CD8-positive, alpha-beta memory T cell (primary cell): Measurements from ENCODE around the gene NEK1. TPM values are rescaled to one million over a fixed set of nuclear protein-coding genes. Genes with fewer than 3 reads are reported as not detected.
A peak's percentile ranks its signal among the peaks of the same experiment; 100 is the strongest.

ENCODE experiments used
- CTCF ChIA-PET: fragments of 350-600 bp; sonication (Branson Sonifier 250); formaldehyde crosslinking; loops from one replicate; lab custom pipeline; 2021; ENCODE audit warnings: antibody characterized with exemption; lab: Charles Lee
- POLR2A ChIA-PET: fragments of 350-600 bp; sonication (Branson Sonifier 250); formaldehyde crosslinking; loops from one replicate; lab custom pipeline; 2021; ENCODE audit warnings: antibody characterized with exemption; lab: Charles Lee
- DNase-seq, 5 donors: peaks; one replicate each; pipeline versions ENCODE4 v3.0.0 to v3.0.0-alpha.2; 2020 to 2022; ENCODE audit warnings: mixed read lengths in 1 of 5
- H3K27ac ChIP-seq: one replicate; pipeline ENCODE4 v1.7.0; 2013; ENCODE audit warnings: low read depth, mild to moderate bottlenecking, low read length, moderate library complexity
- H3K27me3 ChIP-seq: 2 replicates; pipeline ENCODE4 v1.7.0; 2013; ENCODE audit warnings: low read length, mild to moderate bottlenecking; ENCODE audit not compliant: insufficient read depth, poor library complexity, severe bottlenecking
- H3K36me3 ChIP-seq: 2 replicates; pipeline ENCODE4 v1.7.0; 2013; ENCODE audit warnings: mild to moderate bottlenecking, low read length, moderate library complexity; ENCODE audit not compliant: insufficient read depth
- H3K4me1 ChIP-seq: 2 replicates; pipeline ENCODE4 v1.7.0; 2013; ENCODE audit warnings: mild to moderate bottlenecking, low read length, moderate library complexity; ENCODE audit not compliant: insufficient read depth
- H3K4me3 ChIP-seq: 2 replicates; pipeline ENCODE4 v1.7.0; 2013; ENCODE audit warnings: mild to moderate bottlenecking, low read length
- H3K9me3 ChIP-seq: 2 replicates; pipeline ENCODE4 v1.7.0; 2013; ENCODE audit warnings: mild to moderate bottlenecking, low read length
- H3K27ac Mint-ChIP-seq, 8 donors: one replicate each; pipeline ENCODE4 v1.8.0; 2020 to 2021; ENCODE audit warnings: mixed read lengths in 8 of 8, mild to moderate bottlenecking in 6 of 8, inconsistent platforms in 3 of 8, moderate library complexity in 3 of 8
- H3K27me3 Mint-ChIP-seq, 2 donors: one replicate each; pipeline ENCODE4 v1.8.0; 2020 to 2021; ENCODE audit warnings: mixed read lengths in 2 of 2, mild to moderate bottlenecking in 1 of 2, moderate library complexity in 1 of 2
- H3K36me3 Mint-ChIP-seq, 3 donors: one replicate each; pipeline ENCODE4 v1.8.0; 2020 to 2021; ENCODE audit warnings: mixed read lengths in 3 of 3, inconsistent platforms in 1 of 3, mild to moderate bottlenecking in 1 of 3
- H3K4me1 Mint-ChIP-seq, 3 donors: one replicate each; pipeline ENCODE4 v1.8.0; 2020 to 2021; ENCODE audit warnings: mixed read lengths in 3 of 3, inconsistent platforms in 1 of 3, mild to moderate bottlenecking in 1 of 3
- H3K4me3 Mint-ChIP-seq, 7 donors: one replicate each; pipeline ENCODE4 v1.8.0; 2020 to 2021; ENCODE audit warnings: mixed read lengths in 7 of 7, mild to moderate bottlenecking in 6 of 7, moderate library complexity in 4 of 7, inconsistent platforms in 2 of 7
- H3K9me3 Mint-ChIP-seq, 5 donors: one replicate each; pipeline ENCODE4 v1.8.0; 2020 to 2022; ENCODE audit warnings: mixed read lengths in 5 of 5, mild to moderate bottlenecking in 3 of 5, moderate library complexity in 2 of 5, inconsistent platforms in 1 of 5
- polyA plus RNA-seq: library from polyadenylated mRNA; unstranded; fragments of 300-500 nt; fragmentation: Illumina TruSeq; gene quantifications from one replicate; pipeline ENCODE4 v1.2.3, GENCODE V29; 2021
- total RNA-seq, 2 experiments: library from RNA; stranded (reverse); gene quantifications; one replicate each; pipeline ENCODE4 v1.2.3, GENCODE V29; 2021

Gene NEK1
- total and polyA plus RNA-seq, 3 experiments from 2014 or later = 10.5 to 11.7 (median 11.6) TPM

DNA sequence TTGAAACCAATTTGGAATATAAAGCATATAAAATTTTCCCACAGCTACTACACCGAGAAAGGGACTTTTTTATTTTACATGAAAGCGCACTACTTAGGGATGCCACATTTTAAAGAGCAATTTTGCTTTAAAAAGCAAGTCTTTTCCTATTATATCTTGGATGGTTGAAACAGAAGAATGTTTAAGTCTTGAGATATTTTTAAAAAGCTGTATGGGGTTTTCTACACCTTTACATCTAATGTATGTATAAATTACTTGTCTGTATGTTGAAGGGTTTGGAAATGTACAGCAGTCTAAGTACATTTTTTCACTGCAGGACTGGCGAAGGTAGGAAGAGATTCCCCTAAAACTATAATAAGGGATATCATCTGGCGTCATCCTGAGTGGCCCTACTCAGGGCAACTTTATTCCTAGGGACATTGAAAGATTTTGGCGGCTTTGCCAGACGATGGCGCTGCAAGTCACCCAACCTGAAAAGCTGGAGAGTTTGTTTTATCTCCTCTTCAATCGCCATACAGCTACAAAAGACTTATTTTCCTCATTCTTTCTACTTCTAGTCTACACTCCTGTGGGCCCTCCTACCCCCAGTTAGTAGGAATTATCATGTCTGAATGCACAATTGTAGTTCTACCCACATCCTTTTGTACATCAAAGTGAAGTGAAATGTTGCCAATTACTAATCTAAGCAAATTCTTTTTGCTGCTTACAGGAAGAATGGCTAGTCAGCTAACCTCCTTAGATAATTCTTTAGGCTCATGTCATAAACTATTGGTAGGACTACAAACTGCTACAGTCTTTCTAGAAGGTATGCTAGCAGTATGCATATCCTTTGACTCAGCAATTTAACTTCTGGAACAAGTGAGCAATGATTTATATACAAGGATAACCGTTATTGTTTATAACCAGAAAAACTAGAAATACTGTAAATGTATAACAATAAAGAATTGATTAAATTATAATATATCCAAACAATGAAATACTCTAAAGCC is 782 bp upstream of the NEK1 start:
- H3K27me3 Mint-ChIP-seq = peaks cover 0 to 2% of the 10 kb centered on the region in 2 donors
- peaks cover 0 to 13% (median 0%) of the 10 kb centered on the region in 3 donors for H3K36me3 Mint-ChIP-seq
- DNase-seq = peak; percentile 54 to 79 (median 64)
- no peaks in the 10 kb centered on the region for H3K36me3 ChIP-seq
- POLR2A ChIA-PET = interaction anchor here (0.6 to 1.5 kb wide), 4 partner anchors 12 to 1459 kb away, joined by 3 to 4 read pairs (median 4); no protein-coding TSS in a partner anchor
- peak overlapping the region; percentile 60 for H3K4me3 ChIP-seq
- H3K9me3 ChIP-seq = no peaks in the 10 kb centered on the region
- no peaks in the 10 kb centered on the region for H3K9me3 Mint-ChIP-seq
- H3K27me3 ChIP-seq = no peaks in the 10 kb centered on the region
- H3K4me1 Mint-ChIP-seq = peaks cover 26 to 61% (median 35%) of the 10 kb centered on the region in 3 donors
- H3K4me3 Mint-ChIP-seq = peak overlapping the region; percentile 94 to 99 (median 97)
- CTCF ChIA-PET = interaction anchor here (0.7 to 2.6 kb wide), 25 partner anchors 8 to 438 kb away, joined by 3 to 21 read pairs (median 4); no protein-coding TSS in a partner anchor
- peak overlapping the region; percentile 99 to 100 (median 100) for H3K27ac Mint-ChIP-seq
- peak overlapping the region; percentile 99 for H3K27ac ChIP-seq
- peaks cover 32% of the 10 kb centered on the region for H3K4me1 ChIP-seq

- no peaks in the 10 kb centered on the region for H3K36me3 ChIP-seq
- H3K9me3 Mint-ChIP-seq = no peaks in the 10 kb centered on the region
- DNase-seq = no peak
- peaks cover 0 to 26% (median 9%) of the 10 kb centered on the region in 3 donors for H3K36me3 Mint-ChIP-seq
- no peak overlapping the region for H3K4me3 ChIP-seq
- H3K9me3 ChIP-seq = no peaks in the 10 kb centered on the region
- peaks cover 37 to 62% (median 49%) of the 10 kb centered on the region in 3 donors for H3K4me1 Mint-ChIP-seq
- ChIA-PET POLR2A (no interaction called here), CTCF (interaction anchor here (1.5 to 2.5 kb wide), 2 partner anchors 10 to 58 kb away, joined by 3 to 7 read pairs; no protein-coding TSS in a partner anchor)
- H3K4me3 Mint-ChIP-seq = peak overlapping the region; percentile 94 to 99 (median 97)
- peaks cover 0 to 2% of the 10 kb centered on the region in 2 donors for H3K27me3 Mint-ChIP-seq
- H3K4me1 ChIP-seq = peaks cover 31% of the 10 kb centered on the region
- H3K27ac ChIP-seq = no peak overlapping the region
- no peaks in the 10 kb centered on the region for H3K27me3 ChIP-seq
- H3K27ac Mint-ChIP-seq = peak overlapping the region; percentile 43 to 100 (median 99)
Observed at GRCh38 chr4:169611157-169611556, 1.2 kb downstream of the NEK1 start.

DNA sequence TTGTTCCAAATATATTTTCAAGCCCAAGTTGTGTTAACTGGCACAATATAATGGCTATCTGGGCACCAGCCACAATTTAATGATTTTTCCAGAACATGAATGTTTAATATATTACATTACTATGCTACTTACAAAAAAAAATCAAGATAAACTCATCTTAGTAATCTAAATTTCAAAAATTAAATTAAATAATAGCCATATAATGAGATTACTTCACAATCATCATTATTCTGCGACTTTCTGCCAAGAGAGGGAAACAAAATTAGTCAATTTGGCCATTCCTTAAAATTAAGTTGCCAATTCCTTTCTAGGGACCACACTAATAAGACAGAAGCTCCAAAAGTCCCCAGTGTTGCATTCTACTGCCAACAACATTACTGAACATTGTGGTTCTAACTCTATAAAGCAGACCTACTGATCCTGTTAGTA is 7.5 kb downstream of the NEK1 start:
- Mint-ChIP-seq H3K27me3 (no peaks in the 10 kb centered on the region), H3K4me1 (peaks cover 14 to 48% (median 39%) of the 10 kb centered on the region in 3 donors), H3K36me3 (peaks cover 0 to 45% (median 21%) of the 10 kb centered on the region in 3 donors), H3K27ac (peak overlapping the region in 1 of 8 donors; percentile 10), H3K4me3 (no peak overlapping the region), H3K9me3 (no peaks in the 10 kb centered on the region)
- Histone ChIP-seq H3K27me3 (no peaks in the 10 kb centered on the region), H3K27ac (no peak overlapping the region), H3K4me3 (no peak overlapping the region), H3K36me3 (peaks cover 6% of the 10 kb centered on the region), H3K9me3 (no peaks in the 10 kb centered on the region), H3K4me1 (peaks cover 4% of the 10 kb centered on the region)
- DNase-seq = no peak
- ChIA-PET POLR2A (no interaction called here), CTCF (no interaction called here)

DNA sequence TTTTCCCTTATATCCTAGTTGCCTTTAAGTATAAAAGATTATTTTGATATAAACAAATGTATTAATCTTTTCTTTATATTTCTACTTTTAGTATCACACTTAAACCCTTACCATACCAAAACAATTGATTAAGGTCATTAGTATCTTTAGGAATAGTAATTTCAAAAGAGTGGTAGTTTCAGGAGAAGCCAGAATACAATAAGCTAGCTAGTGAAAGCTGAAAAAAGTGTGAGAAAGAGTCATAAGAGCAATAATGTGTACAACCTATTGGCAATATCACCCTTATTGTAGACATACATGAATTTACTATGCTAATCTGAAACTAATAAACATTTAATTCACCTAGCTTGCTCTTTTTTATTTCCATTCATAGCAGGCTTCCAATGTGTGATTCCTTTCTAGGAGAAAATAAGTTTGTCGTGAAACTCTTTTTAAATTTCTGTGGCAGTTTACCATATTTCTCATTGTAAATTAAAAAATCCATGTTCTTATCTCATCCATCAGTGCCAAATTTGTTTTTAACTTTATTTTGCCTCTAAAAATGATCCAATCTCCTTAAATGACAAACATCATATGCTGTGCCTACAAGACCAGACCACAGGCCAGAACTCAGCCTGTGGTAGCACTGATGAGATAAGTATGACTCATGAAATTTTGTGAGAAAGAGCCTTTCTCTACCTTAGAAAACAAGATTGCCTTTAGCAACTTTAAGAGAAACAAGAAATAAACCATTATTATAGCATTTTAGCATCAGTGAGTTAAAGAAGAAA is 8.1 kb downstream of the NEK1 start:
- H3K36me3 Mint-ChIP-seq = peaks cover 0 to 48% (median 22%) of the 10 kb centered on the region in 3 donors
- H3K27me3 Mint-ChIP-seq = no peaks in the 10 kb centered on the region
- no peak for DNase-seq
- Histone ChIP-seq H3K9me3 (no peaks in the 10 kb centered on the region), H3K36me3 (peaks cover 6% of the 10 kb centered on the region), H3K27ac (no peak overlapping the region), H3K4me3 (no peak overlapping the region), H3K27me3 (no peaks in the 10 kb centered on the region), H3K4me1 (peaks cover 4% of the 10 kb centered on the region)
- POLR2A ChIA-PET = no interaction called here
- no peak overlapping the region for H3K4me3 Mint-ChIP-seq
- CTCF ChIA-PET = no interaction called here
- peak overlapping the region in 2 of 8 donors; percentile 10 to 21 for H3K27ac Mint-ChIP-seq
- H3K4me1 Mint-ChIP-seq = peaks cover 14 to 44% (median 34%) of the 10 kb centered on the region in 3 donors
- H3K9me3 Mint-ChIP-seq = no peaks in the 10 kb centered on the region

DNA sequence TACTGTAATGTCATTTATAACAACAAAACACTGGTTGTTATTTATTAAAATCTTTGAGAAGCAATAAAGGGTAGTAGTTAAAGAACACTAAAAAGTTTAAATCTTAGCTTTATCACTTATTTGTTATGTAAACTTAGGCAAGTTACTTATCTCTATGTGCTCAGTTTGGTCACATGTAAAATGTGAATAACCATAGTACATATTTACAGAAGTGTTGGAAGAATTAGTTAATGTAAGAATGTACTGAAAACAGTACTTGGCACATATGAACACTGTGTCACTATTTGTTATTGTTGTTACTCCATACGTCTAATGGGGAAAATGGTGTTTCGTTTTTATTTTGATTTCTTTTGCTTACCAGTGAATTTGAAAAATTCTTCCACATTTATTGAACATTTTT is 9.1 kb downstream of the NEK1 start:
- Histone ChIP-seq H3K36me3 (peaks cover 11% of the 10 kb centered on the region), H3K4me1 (peaks cover 4% of the 10 kb centered on the region), H3K4me3 (no peak overlapping the region), H3K27me3 (no peaks in the 10 kb centered on the region), H3K27ac (no peak overlapping the region), H3K9me3 (no peaks in the 10 kb centered on the region)
- DNase-seq = no peak
- peaks cover 12 to 36% (median 34%) of the 10 kb centered on the region in 3 donors for H3K4me1 Mint-ChIP-seq
- H3K4me3 Mint-ChIP-seq = no peak overlapping the region
- H3K36me3 Mint-ChIP-seq = peaks cover 0 to 51% (median 22%) of the 10 kb centered on the region in 3 donors
- ChIA-PET CTCF (no interaction called here), POLR2A (no interaction called here)
- no peaks in the 10 kb centered on the region for H3K27me3 Mint-ChIP-seq
- no peaks in the 10 kb centered on the region for H3K9me3 Mint-ChIP-seq
- no peak overlapping the region for H3K27ac Mint-ChIP-seq

DNA sequence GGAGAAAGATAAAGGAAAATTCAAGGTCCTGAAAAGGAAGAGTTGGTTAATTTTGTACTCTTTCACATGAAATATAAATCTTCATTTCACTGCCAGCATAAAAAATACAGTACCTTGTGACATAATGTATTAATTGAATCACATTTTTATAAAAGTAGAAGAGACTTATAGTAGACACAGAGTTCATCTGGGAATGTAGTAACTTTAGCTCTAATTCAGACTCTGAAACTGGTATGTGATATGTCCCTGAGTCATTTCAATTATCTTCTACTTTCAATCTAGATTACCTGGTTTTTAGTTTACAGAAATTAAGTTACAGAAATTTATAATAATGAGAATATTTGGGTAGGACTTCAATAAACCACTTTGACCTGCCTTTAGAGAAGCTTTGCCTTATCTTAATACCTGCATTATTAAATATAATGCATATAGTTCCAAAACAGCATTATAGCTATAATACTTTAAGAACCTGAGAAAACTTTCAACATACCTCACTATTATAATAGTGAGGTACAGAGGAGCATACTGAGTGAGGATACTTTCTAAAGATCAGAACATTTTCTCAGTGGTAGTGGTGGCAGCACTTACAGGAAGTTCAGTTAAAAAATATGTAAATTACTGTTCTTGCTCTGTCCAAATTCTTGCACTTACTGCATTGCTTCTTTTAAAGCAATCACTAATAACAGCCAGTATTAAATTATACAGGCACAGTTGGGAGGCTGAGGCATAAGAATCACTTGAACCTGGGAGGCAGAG is 11.2 kb downstream of the NEK1 start:
- no peak overlapping the region for H3K27ac Mint-ChIP-seq
- H3K4me1 Mint-ChIP-seq = peaks cover 1 to 21% (median 19%) of the 10 kb centered on the region in 3 donors
- H3K27me3 Mint-ChIP-seq = no peaks in the 10 kb centered on the region
- no peaks in the 10 kb centered on the region for H3K27me3 ChIP-seq
- H3K27ac ChIP-seq = no peak overlapping the region
- no peak overlapping the region for H3K4me3 Mint-ChIP-seq
- CTCF ChIA-PET = interaction anchor here (1.0 to 1.6 kb wide), 3 partner anchors 9 to 12 kb away, joined by 3 to 6 read pairs (median 4); partner anchors contain the start of gene NEK1
- no peak overlapping the region for H3K4me3 ChIP-seq
- H3K9me3 Mint-ChIP-seq = no peaks in the 10 kb centered on the region
- no peak for DNase-seq
- H3K36me3 ChIP-seq = peaks cover 11% of the 10 kb centered on the region
- H3K4me1 ChIP-seq = peaks cover 1% of the 10 kb centered on the region
- no peaks in the 10 kb centered on the region for H3K9me3 ChIP-seq
- POLR2A ChIA-PET = no interaction called here
- H3K36me3 Mint-ChIP-seq = peaks cover 0 to 54% (median 20%) of the 10 kb centered on the region in 3 donors

GRCh38 chr4:169594560-169595195 is 17.7 kb downstream of the NEK1 start:
- no peaks in the 10 kb centered on the region for H3K4me1 ChIP-seq
- no peaks in the 10 kb centered on the region for H3K4me1 Mint-ChIP-seq
- H3K9me3 ChIP-seq = no peaks in the 10 kb centered on the region
- no peak overlapping the region for H3K4me3 ChIP-seq
- CTCF ChIA-PET = interaction anchor here (1.1 kb wide), 1 partner anchor 19 kb away, joined by 3 read pairs; no protein-coding TSS in a partner anchor
- no peaks in the 10 kb centered on the region for H3K27me3 Mint-ChIP-seq
- H3K27ac ChIP-seq = no peak overlapping the region
- no peaks in the 10 kb centered on the region for H3K9me3 Mint-ChIP-seq
- H3K27me3 ChIP-seq = no peaks in the 10 kb centered on the region
- no peak overlapping the region for H3K4me3 Mint-ChIP-seq
- POLR2A ChIA-PET = no interaction called here
- peaks cover 8 to 62% (median 14%) of the 10 kb centered on the region in 3 donors for H3K36me3 Mint-ChIP-seq
- no peak overlapping the region for H3K27ac Mint-ChIP-seq
- H3K36me3 ChIP-seq = peaks cover 5% of the 10 kb centered on the region
- DNase-seq = no peak
